PC-3 (cell line): ENCODE data around the gene MRPL14. TPM values are rescaled to one million over a fixed set of nuclear protein-coding genes. Genes with fewer than 3 reads are reported as not detected.

Experiments used
- ATAC-seq: fragments of 200-7000 bp; cut with Tn5 transposase; 2 replicates; pipeline ENCODE4 v1.9.1; 2020; ENCODE audit warnings: mild to moderate bottlenecking, moderate library complexity
- BruUV-seq: library from RNA; stranded (reverse); fragments of 400-500 nt; replicated peaks from 2 replicates; lab custom pipeline; 2021; lab: Mats Ljungman, UMichigan
- CTCF ChIA-PET: fragments of 300-600 bp; sonication (Branson Sonifier 250); formaldehyde crosslinking; loops from one replicate; lab custom pipeline; 2022; ENCODE audit warnings: antibody characterized with exemption; lab: Charles Lee
- POLR2A ChIA-PET: fragments of 300-600 bp; sonication (Branson Sonifier 250); formaldehyde crosslinking; loops from one replicate; lab custom pipeline; 2022; ENCODE audit warnings: antibody characterized with exemption; ENCODE audit not compliant: unreplicated experiment; lab: Charles Lee
- DNase-seq: peaks from one replicate; pipeline ENCODE4 v3.0.0-alpha.2; 2015
- H2AFZ ChIP-seq: fragments of 300-600 bp; sonication (generic); 2 replicates; pipeline ENCODE4 v1.6.0; 2016; ENCODE audit warnings: antibody characterized with exemption, low read length
- H3F3A ChIP-seq: fragments of 300-600 bp; sonication (generic); one replicate; pipeline ENCODE4 v1.6.0; 2017; ENCODE audit warnings: antibody characterized with exemption, low read length, control low read depth, mild to moderate bottlenecking; ENCODE audit not compliant: unreplicated experiment
- H3K27ac ChIP-seq: fragments of 300-600 bp; sonication (generic); 2 replicates; pipeline ENCODE4 v1.5.1; 2016; ENCODE audit warnings: mild to moderate bottlenecking, low read length
- H3K27me3 ChIP-seq: fragments of 300-600 bp; sonication (generic); 2 replicates; pipeline ENCODE4 v1.6.1; 2016; ENCODE audit warnings: low read length, mixed read lengths
- H3K36me3 ChIP-seq: fragments of 300-600 bp; sonication (generic); 2 replicates; pipeline ENCODE4 v1.6.1; 2016; ENCODE audit warnings: low read depth, mixed run types, low read length, mixed read lengths
- H3K4me1 ChIP-seq: fragments of 300-600 bp; sonication (generic); 2 replicates; pipeline ENCODE4 v1.5.1; 2016; ENCODE audit warnings: low read length; ENCODE audit not compliant: insufficient read depth
- H3K4me2 ChIP-seq: fragments of 300-600 bp; sonication (generic); 2 replicates; pipeline ENCODE4 v1.6.0; 2016; ENCODE audit warnings: low read length
- H3K4me3 ChIP-seq: fragments of 300-600 bp; sonication (generic); 2 replicates; pipeline ENCODE4 v1.5.1; 2016; ENCODE audit warnings: mild to moderate bottlenecking, low read length, mixed read lengths
- H3K79me2 ChIP-seq: fragments of 300-600 bp; sonication (generic); 2 replicates; pipeline ENCODE4 v1.6.1; 2017; ENCODE audit warnings: low read length, mixed read lengths
- H3K9ac ChIP-seq: fragments of 300-600 bp; sonication (generic); 2 replicates; pipeline ENCODE4 v1.6.0; 2016; ENCODE audit warnings: mild to moderate bottlenecking, low read length
- H3K9me2 ChIP-seq: fragments of 300-600 bp; sonication (generic); replicated peaks from 2 replicates; pipeline ENCODE4 v1.6.1; 2016; ENCODE audit warnings: mixed run types, low read length, mixed read lengths
- H3K9me3 ChIP-seq: fragments of 300-600 bp; sonication (generic); 2 replicates; pipeline ENCODE4 v1.6.1; 2016; ENCODE audit warnings: low read length, mixed read lengths
- H4K20me1 ChIP-seq: fragments of 300-600 bp; sonication (generic); 2 replicates; pipeline ENCODE4 v1.6.1; 2016; ENCODE audit warnings: low read length, mixed read lengths
- CTCF ChIP-seq: fragments of 300-600 bp; sonication (generic); conservative IDR thresholded peaks from 2 replicates; pipeline ENCODE4 v1.5.1; 2017; ENCODE audit warnings: antibody characterized with exemption, low read depth, mild to moderate bottlenecking, low read length
- EZH2 ChIP-seq: fragments of 300-600 bp; sonication (generic); IDR thresholded peaks from one replicate; pipeline ENCODE4 v1.6.1; 2017; ENCODE audit warnings: antibody characterized with exemption, mild to moderate bottlenecking, low read length; ENCODE audit not compliant: unreplicated experiment
- EZH2phosphoT487 ChIP-seq: fragments of 300-600 bp; sonication (generic); IDR thresholded peaks from 2 replicates; pipeline ENCODE4 v1.6.1; 2018; ENCODE audit warnings: mild to moderate bottlenecking, antibody characterized with exemption, low read length, borderline replicate concordance
- intact Hi-C: fragments of 100-400 bp; cut with micrococcal nuclease; formaldehyde crosslinking; loops from 2 replicates; pipeline ENCODE4 v1.9.0; 2023
- total RNA-seq: library from RNA; depleted of rRNA; stranded (reverse); fragments of >200 nt; gene quantifications from 2 replicates; pipeline ENCODE4 v1.2.3, GENCODE V29; 2014

MRPL14 gene
- total RNA-seq, 1 experiment from 2014 or later = 192 TPM

- H3K27me3 ChIP-seq = no peaks in the 10 kb centered on the region
- H3K9ac ChIP-seq = no peak overlapping the region
- H3K9me2 ChIP-seq = no peaks in the 10 kb centered on the region
- H4K20me1 ChIP-seq = no peaks in the 10 kb centered on the region
- no peaks in the 10 kb centered on the region for H3K79me2 ChIP-seq
- BruUV-seq = no TSS peak
- ATAC-seq = peak; percentile 99
- no peak overlapping the region for H3K27ac ChIP-seq
- H3K4me3 ChIP-seq = no peak overlapping the region
- DNase-seq = peak; percentile 89
- ChIA-PET POLR2A (no interaction called here), CTCF (interaction anchor here (0.5 to 1.0 kb wide), 2 partner anchors 30 to 76 kb away, joined by 3 to 4 read pairs; no protein-coding TSS in a partner anchor)
- H3K4me1 ChIP-seq = no peaks in the 10 kb centered on the region
- H3K36me3 ChIP-seq = no peaks in the 10 kb centered on the region
- TF ChIP-seq CTCF (peak; percentile 97), EZH2 (no peak)
- 0 out of 2 replicates have a peak overlapping the region, but pooled peaks have one; percentile 22 for H2AFZ ChIP-seq
- H3K4me2 ChIP-seq = peak overlapping the region; percentile 6
- no peaks in the 10 kb centered on the region for H3K9me3 ChIP-seq
- H3F3A ChIP-seq = no peaks in the 10 kb centered on the region
- intact Hi-C loops = loop anchor here (1.0 to 2.0 kb wide), 3 partner anchors 61 to 166 kb away; partner anchors contain the start of gene SLC35B2
Measured at GRCh38 chr6:44172731-44173500, 45.7 kb upstream of the MRPL14 start.

- Histone ChIP-seq H3K4me3 (no peak overlapping the region), H3K36me3 (no peaks in the 10 kb centered on the region), H2AFZ (no peak overlapping the region), H3K79me2 (no peaks in the 10 kb centered on the region), H3K4me1 (no peaks in the 10 kb centered on the region), H4K20me1 (no peaks in the 10 kb centered on the region), H3K27ac (no peak overlapping the region), H3K27me3 (no peaks in the 10 kb centered on the region), H3K9ac (no peak overlapping the region), H3K9me2 (no peaks in the 10 kb centered on the region), H3K4me2 (no peak overlapping the region), H3K9me3 (no peaks in the 10 kb centered on the region), H3F3A (no peaks in the 10 kb centered on the region)
- BruUV-seq = no TSS peak
- intact Hi-C loops = loop anchor here (1.0 to 2.0 kb wide), 3 partner anchors 62 to 167 kb away; partner anchors contain the start of gene SLC35B2
- no peak for ATAC-seq
- no peak for TF ChIP-seq EZH2
- no peak for TF ChIP-seq EZH2phosphoT487
- TF ChIP-seq CTCF = no peak
- POLR2A ChIA-PET = no interaction called here
- DNase-seq = no peak
- CTCF ChIA-PET = interaction anchor here (0.5 to 1.0 kb wide), 3 partner anchors 31 to 467 kb away, joined by 3 to 4 read pairs (median 3); no protein-coding TSS in a partner anchor
Measured at GRCh38 chr6:44171899-44172546, 44.8 kb upstream of the MRPL14 start.
